ENCODE measurements around the gene PPP1R16B.

- TF ChIP-seq, protein P1, sequence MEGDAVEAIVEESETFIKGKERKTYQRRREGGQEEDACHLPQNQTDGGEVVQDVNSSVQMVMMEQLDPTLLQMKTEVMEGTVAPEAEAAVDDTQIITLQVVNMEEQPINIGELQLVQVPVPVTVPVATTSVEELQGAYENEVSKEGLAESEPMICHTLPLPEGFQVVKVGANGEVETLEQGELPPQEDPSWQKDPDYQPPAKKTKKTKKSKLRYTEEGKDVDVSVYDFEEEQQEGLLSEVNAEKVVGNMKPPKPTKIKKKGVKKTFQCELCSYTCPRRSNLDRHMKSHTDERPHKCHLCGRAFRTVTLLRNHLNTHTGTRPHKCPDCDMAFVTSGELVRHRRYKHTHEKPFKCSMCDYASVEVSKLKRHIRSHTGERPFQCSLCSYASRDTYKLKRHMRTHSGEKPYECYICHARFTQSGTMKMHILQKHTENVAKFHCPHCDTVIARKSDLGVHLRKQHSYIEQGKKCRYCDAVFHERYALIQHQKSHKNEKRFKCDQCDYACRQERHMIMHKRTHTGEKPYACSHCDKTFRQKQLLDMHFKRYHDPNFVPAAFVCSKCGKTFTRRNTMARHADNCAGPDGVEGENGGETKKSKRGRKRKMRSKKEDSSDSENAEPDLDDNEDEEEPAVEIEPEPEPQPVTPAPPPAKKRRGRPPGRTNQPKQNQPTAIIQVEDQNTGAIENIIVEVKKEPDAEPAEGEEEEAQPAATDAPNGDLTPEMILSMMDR (IDR thresholded peaks at IDR 0.05), result no peak
- TF ChIP-seq POLR2A (IDR thresholded peaks at IDR 0.05) (no peak), EP300 (IDR thresholded peaks at IDR 0.05) (no peak), POLR2AphosphoS5 (IDR thresholded peaks at IDR 0.05) (no peak)
These were observed 86.8 kb downstream of the PPP1R16B start for GRCh38 chr20:38892091-38892981.

Measured in upper lobe of left lung (tissue), 4 donors.